AG04450 (cell line): ENCODE results near the gene KIAA0825. TPM values are rescaled to one million over a fixed set of nuclear protein-coding genes. Genes with fewer than 3 reads are reported as not detected.

ENCODE experiments used
- CTCF ChIA-PET: fragments of 300-600, 350-600 bp; formaldehyde crosslinking; extraction: SDS; loops from one replicate; lab custom pipeline; 2022; ENCODE audit warnings: antibody characterized with exemption, inconsistent platforms; lab: Charles Lee
- POLR2A ChIA-PET: fragments of 350-600 bp; formaldehyde crosslinking; extraction: SDS; loops from one replicate; lab custom pipeline; 2021; ENCODE audit warnings: antibody characterized with exemption, inconsistent platforms; lab: Yijun Ruan, JAX
- DNase-seq: peaks from one replicate; pipeline ENCODE4 v3.0.0-alpha.2; 2011; ENCODE audit warnings: low read depth, low spot score
- H3K27ac ChIP-seq: one replicate; pipeline ENCODE4 v1.5.1; 2012; ENCODE audit warnings: low read depth, low read length, control low read depth
- H3K27me3 ChIP-seq: one replicate; pipeline ENCODE4 v1.6.0; 2012; ENCODE audit warnings: low read length; ENCODE audit not compliant: control insufficient read depth, insufficient read depth
- H3K4me3 ChIP-seq: 2 replicates; pipeline ENCODE4 v1.5.1; 2011; ENCODE audit warnings: mild to moderate bottlenecking, low read depth, low read length, control low read depth
- H3K9me3 ChIP-seq: 2 replicates; pipeline ENCODE4 v1.5.1; 2012; ENCODE audit warnings: low read length; ENCODE audit not compliant: control insufficient read depth, insufficient read depth
- polyA plus RNA-seq: library from polyadenylated mRNA; depleted of rRNA; stranded (reverse); fragments of >200 nt; gene quantifications from 2 replicates; pipeline ENCODE4 v1.2.3, GENCODE V29; 2011
- TF ChIP-seq, protein P1 (sequence below): IDR thresholded peaks from 2 replicates; pipeline ENCODE4 v1.5.1; 2011; ENCODE audit warnings: low read depth, low read length, control low read depth, inconsistent platforms

Gene KIAA0825
- polyA plus RNA-seq, 1 experiment, result 2.1 TPM

GRCh38 chr5:94524841-94525697, 93.3 kb downstream of the KIAA0825 start:
- Histone ChIP-seq H3K27ac (no peak overlapping the region), H3K4me3 (no peak overlapping the region), H3K27me3 (no peaks in the 10 kb centered on the region), H3K9me3 (no peaks in the 10 kb centered on the region)
- TF ChIP-seq, protein P1, sequence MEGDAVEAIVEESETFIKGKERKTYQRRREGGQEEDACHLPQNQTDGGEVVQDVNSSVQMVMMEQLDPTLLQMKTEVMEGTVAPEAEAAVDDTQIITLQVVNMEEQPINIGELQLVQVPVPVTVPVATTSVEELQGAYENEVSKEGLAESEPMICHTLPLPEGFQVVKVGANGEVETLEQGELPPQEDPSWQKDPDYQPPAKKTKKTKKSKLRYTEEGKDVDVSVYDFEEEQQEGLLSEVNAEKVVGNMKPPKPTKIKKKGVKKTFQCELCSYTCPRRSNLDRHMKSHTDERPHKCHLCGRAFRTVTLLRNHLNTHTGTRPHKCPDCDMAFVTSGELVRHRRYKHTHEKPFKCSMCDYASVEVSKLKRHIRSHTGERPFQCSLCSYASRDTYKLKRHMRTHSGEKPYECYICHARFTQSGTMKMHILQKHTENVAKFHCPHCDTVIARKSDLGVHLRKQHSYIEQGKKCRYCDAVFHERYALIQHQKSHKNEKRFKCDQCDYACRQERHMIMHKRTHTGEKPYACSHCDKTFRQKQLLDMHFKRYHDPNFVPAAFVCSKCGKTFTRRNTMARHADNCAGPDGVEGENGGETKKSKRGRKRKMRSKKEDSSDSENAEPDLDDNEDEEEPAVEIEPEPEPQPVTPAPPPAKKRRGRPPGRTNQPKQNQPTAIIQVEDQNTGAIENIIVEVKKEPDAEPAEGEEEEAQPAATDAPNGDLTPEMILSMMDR, result peak; percentile 49
- POLR2A ChIA-PET, result no interaction called here
- no peak for DNase-seq
- CTCF ChIA-PET, result interaction anchor here (0.6 to 2.9 kb wide), 10 partner anchors 10 to 385 kb away, joined by 3 to 53 read pairs (median 6); no protein-coding TSS in a partner anchor

DNA sequence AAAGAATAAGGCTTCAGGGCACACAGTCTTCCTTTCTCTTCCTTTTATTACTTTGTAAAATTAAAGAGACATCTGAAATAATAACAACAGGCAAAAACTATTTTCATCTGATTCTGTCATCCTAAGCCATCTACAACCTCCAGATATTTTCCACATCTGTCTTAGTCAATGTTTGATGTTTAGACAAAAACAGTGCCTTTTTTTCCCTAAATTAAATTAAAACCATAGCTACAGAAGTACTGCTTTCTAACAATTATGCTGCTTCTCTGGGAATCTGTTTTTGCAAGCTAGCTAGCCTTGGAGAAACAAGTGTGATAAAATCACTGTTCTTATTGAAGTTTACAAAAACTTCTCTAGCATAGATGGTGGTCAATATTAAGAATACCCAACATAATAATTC, 95.4 kb downstream of the KIAA0825 start:
- POLR2A ChIA-PET, result no interaction called here
- no peak overlapping the region for H3K27ac ChIP-seq

GRCh38 chr5:94522117-94522516, 96.3 kb downstream of the KIAA0825 start:
- no peak for DNase-seq
- H3K4me3 ChIP-seq, result no peak overlapping the region
- ChIA-PET CTCF (no interaction called here), POLR2A (no interaction called here)
- no peak overlapping the region for H3K27ac ChIP-seq
- no peaks in the 10 kb centered on the region for H3K9me3 ChIP-seq
- TF ChIP-seq, protein P1, result no peak
- H3K27me3 ChIP-seq, result no peaks in the 10 kb centered on the region

More for the DNA sequence above, 95.4 kb downstream of the KIAA0825 start:
- CTCF ChIA-PET, result interaction anchor here (1.1 to 2.9 kb wide), 2 partner anchors 10 to 215 kb away, joined by 3 to 53 read pairs; no protein-coding TSS in a partner anchor
- H3K9me3 ChIP-seq, result no peaks in the 10 kb centered on the region
- TF ChIP-seq, protein P1, result no peak
- H3K27me3 ChIP-seq, result no peaks in the 10 kb centered on the region
- H3K4me3 ChIP-seq, result no peak overlapping the region
- no peak for DNase-seq

- Histone ChIP-seq H3K4me3 (no peak overlapping the region), H3K27ac (no peak overlapping the region), H3K27me3 (no peaks in the 10 kb centered on the region), H3K9me3 (no peaks in the 10 kb centered on the region)
- POLR2A ChIA-PET, result no interaction called here
- CTCF ChIA-PET, result no interaction called here
- no peak for DNase-seq
- TF ChIP-seq, protein P1, result no peak
Observed at GRCh38 chr5:94517490-94518488, 100.6 kb downstream of the KIAA0825 start.
